NCI-H2171 treated with DMSO at 0.1 percent for 48 hours (cell line): ENCODE results near the gene ITGB5.
"Not testable (repeated sequence)": the region's sequence is repeated elsewhere in the genome, so short reads cannot be mapped to it uniquely, and the experiment has no call there.

Source experiments
- DNase-seq: peaks from one replicate; lab custom pipeline; 2025; lab: John Stamatoyannopoulos, UW

Gene ITGB5

GRCh38 chr3:124786511-124787241 lies 100.5 kb downstream of the ITGB5 start:
- peak; percentile 27 for DNase-seq

DNA sequence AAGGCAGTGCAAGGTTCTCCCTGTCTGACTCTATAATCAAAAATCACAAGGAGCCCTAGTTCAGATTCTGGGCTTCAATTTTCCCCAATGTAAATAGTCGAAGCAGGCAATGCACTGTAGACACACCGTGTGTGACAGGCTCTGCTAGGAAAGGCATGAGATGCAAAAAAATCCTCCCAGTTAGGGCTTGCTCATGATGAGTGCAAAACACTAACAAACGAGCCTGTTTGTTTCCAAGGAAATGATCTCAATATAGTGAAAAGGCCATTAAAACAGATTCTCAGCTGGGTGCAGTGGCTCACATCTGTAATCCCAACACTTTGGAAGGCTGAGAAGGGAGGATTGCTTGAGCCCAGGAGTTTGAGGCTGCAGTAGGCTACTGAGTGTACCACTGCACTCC lies 101.2 kb downstream of the ITGB5 start:
- DNase-seq, result no peak

DNA sequence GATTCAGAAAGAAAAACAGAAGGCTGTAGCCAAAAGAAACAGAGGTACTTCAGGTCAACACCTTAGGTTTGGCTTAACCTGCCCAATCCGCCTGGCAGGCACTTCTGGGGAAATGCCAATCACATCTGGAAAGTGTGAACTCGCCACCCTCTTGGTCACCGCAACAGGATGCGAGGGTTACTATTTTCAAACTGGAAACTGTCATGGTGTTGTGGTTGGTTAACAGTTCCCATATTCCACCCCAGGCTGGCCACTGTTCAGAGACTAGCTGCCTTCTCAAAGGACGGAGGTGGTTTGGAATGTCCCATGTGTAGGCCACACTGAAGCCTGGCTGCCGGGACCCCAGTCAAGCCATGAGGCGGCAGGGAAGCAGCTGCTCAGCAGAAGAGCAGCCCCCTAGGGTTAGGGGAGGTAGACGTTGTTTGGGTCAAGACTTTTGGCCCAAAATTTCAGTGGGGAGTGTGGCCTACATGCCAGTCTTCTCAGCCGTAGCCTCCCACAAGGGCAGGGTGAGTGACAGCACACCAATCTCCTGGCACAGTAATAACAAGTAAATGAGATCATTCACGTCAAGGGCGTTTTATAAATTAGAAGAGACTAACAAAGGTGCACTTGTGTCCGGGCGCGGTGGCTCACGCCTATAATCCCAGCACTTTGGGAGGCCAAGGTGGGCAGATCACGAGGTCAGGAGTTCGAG lies 102.3 kb downstream of the ITGB5 start:
- no peak for DNase-seq

GRCh38 chr3:124783696-124784095 lies 103.5 kb downstream of the ITGB5 start:
- DNase-seq, result no peak

- DNase-seq, result not testable (repeated sequence)
Observed at GRCh38 chr3:124782377-124782712, 104.8 kb downstream of the ITGB5 start.

DNA sequence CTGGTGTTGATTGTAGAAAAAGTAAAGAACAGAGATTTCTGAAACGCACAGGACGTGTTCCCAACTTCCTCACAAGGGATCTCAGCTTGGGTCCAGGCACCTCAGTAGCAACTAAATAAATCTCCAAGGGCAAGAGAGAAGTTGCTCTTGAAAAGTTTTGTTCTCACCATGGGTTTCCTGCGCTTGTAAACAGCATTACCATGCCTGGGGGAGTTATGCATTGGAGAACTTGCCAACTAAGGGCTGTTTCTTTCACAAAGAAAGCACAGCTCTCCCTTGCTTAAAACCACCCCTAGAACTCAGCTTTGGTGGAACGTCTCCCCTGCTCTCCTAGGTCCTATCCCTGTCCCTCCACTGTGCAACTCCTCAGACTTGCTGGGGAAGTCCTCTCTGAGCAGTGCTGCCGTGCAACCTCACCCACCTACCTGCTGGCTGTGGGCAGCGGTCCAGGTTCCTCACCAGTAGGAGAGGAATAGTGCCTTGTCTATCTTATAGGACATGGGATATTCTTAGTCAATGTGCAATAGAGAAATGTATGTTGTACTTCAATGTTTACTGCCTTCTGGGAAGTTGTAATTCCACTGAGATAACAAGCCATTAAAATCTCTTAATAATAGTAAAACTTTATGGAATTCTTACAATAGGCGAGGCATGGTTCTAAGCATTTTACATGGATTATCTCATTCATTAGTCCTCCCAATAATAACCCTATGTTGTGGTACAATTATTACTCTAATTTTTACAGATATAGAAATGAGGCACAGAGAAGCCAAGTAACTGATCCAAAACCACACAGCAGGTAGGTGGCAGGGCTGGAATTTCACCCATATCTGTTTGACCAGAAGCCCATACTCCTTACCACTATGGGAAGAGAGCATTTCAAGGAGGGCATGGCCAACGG lies 105.4 kb downstream of the ITGB5 start:
- DNase-seq, result no peak

- DNase-seq, result no peak
Observed at GRCh38 chr3:124780761-124781475, 106.2 kb downstream of the ITGB5 start.

DNA sequence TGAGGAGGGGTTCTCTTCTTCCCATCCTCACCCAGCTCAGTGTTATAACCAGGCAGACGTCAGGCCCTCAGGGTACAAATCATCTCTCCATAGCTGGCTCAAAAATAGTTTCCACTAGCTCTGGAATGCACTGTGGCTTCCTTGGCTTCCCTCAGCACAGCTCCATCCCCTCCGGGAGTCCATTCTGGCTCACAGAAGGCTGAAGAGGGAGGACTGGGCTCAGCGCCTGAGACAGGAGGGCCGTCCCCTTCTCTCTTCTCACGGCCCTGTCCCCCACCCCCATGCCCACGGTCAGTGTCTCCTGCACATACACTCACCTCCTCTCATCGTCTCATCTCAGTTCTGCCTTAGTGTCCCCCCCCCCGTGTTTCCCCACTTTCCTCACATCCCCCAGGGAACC lies 106.8 kb downstream of the ITGB5 start:
- DNase-seq, result no peak

GRCh38 chr3:124779751-124780191 lies 107.4 kb downstream of the ITGB5 start:
- DNase-seq, result no peak

DNA sequence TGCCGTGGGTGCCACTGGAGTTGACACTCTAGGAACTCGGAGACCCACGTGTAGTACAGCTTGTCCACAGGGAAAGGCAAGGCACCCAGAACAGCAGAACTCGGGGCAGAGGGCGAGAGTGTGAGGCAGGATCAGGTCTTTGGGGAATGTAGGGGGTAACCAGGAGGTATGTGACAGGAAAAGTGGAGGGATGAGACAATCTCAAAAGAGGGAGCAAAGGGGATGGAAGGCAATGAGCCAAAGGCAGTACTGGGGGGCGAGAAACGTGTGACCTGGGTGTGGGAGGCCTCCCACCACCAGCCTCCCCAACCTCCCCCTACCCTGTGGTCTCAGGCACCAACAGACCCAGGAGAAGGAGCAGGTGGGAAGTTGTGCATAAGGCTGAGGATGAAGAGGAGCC lies 108.0 kb downstream of the ITGB5 start:
- no peak for DNase-seq

DNA sequence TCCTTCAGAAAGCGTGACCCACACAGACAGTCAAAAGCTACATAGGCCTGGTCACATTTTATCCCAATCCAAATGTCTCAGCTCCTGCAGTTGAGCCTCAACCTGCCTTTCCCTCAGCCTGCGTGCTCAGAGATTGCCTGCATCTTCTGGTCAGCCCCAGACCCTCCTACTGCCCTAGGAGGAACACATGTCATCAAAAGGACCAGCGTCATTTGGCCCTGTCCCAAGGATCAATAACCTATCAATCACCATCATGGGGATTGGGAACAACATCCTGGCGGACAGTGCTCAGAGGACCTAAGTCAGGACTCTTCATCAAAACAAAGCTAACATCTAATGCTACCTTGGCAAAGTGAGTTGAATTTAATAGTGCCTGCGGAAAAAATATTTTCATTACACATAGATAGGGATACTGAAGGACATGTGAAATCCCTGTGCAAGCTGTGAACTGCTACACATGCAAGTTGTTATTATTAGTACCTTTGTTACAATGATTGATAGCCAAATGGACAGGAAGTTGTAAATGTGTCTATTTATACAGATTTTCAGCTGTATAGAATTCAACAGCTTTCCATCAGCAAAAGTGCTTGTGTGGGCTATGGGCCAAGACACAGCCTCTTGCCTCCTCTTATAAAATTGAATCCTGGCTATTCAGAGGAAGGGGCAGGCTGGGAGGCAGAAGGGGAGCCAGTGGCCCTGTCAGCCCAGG lies 109.2 kb downstream of the ITGB5 start:
- no peak for DNase-seq

- no peak for DNase-seq
Observed at GRCh38 chr3:124776856-124777255, 110.3 kb downstream of the ITGB5 start.

- DNase-seq, result peak; percentile 67
Observed at GRCh38 chr3:124775877-124776276, 111.3 kb downstream of the ITGB5 start.

DNA sequence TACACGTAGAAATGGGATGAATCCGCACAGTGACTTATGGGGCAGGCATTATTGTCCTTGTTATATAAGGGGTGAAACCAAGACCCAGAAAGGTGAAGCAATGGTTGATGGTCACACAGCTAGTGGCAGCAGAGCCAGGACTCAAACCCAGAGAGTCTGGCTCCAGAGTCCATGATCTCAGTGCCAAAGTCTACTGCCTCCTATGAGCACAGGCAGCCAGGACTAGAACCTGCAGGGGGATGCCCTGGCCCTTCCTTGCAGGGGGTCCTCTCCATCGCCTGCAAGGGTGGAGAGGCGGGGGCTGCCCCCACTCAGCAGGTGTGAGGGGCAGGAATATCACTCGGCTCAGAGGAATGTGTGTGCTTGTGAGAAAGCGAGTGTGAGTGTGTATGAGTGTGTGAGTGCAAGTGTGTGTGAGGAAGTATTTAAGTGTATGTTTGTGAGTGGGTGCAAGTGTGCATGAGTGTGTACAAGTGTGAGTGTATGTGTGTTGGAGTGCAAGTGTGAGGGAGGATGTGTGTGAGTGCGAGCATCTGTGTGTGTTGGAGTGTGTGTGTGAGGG lies 112.2 kb downstream of the ITGB5 start:
- no peak for DNase-seq

DNA sequence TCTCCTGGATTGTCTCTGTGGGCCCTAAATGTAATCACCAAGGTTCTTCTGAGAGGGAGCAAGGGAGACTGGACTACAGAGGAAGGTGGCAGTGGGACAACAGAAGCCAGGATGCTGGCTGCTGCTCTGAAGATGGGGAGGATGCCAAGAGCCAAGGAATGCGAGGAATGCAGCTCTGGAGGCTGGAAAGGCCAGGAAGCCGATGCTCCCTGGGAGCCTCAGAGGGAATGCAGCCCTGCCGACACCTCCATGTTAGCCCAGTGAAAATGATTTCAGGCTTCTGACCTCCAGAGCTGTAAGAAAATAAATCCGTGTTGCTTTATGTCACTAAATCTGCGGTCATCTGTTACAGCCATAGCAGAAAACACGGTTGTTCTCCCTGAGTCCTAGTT lies 112.8 kb downstream of the ITGB5 start:
- no peak for DNase-seq

DNA sequence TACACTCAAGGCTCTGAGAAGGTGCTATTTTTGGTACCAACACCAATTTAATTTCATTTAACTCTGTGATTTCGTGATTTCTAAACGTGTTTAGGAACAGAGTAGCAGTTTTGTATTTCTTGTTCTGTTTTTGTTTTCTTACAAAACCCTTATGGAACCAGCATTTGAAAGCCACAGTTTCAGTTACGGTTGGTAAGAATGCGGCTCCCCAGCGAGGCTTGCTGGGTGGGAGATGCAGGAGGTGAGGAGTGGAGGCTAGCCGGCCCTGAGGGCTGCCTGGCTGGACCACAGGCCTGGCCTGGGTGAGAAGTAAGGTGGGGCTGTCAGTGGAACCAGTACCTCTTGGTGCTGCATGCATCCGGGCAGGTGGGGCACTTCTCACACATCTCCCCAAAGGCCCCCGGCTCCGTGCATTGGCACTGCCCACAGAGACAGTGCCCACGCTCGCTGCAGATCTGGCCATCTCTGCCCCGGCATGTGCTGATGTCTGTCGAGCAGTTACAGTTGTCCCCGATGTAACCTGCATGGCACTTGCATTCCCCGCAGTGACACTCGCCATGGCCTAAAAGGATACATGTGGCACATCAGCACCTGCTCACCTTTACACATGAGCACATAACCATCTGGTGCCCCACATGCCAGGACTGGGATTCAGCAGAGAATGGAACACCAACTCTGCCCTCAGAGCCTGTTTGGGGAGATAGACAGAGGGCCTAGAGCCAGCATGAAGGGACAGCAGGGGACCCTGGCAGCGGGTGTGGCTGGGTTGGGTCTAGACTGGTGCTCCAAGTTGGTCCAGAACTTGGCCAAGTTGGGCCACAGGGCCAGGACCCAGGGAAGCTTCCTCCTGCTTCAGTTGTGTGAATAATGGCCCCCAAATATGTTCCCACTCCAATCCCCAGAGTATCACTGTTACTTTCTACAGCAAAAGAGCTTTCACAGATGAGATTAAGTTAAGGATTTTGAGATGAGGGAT lies 113.5 kb downstream of the ITGB5 start:
- DNase-seq, result peak; percentile 88

GRCh38 chr3:124772081-124772831 lies 114.9 kb downstream of the ITGB5 start:
- peak; percentile 86 for DNase-seq

DNA sequence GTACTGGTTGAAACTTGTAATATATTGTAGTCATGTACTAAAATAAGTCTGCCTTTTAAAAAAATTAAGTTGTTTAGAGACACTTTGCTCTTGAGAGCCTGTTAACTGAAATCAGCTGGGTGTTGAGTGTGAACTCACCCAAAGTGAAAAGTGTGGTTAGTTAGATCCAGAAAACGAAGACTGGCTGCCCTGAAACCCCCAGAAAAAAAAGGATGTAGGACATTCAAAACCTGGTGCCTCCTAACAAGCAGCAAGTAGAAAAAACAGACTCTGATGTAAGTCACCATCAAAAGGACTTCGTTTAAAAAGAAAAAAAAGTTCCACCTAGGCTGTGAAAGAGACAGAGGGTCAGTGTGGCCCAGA lies 116.1 kb downstream of the ITGB5 start:
- no peak for DNase-seq
